Fibroblast of skin of abdomen (primary cell): ENCODE data around the gene PPFIBP2.
"Not testable (repeated sequence)": the region's sequence is repeated elsewhere in the genome, so short reads cannot be mapped to it uniquely, and the experiment has no call there.

ENCODE experiments used
- DNase-seq: peaks from one replicate; pipeline ENCODE4 v3.0.0-alpha.2; 2013

Gene PPFIBP2

DNA sequence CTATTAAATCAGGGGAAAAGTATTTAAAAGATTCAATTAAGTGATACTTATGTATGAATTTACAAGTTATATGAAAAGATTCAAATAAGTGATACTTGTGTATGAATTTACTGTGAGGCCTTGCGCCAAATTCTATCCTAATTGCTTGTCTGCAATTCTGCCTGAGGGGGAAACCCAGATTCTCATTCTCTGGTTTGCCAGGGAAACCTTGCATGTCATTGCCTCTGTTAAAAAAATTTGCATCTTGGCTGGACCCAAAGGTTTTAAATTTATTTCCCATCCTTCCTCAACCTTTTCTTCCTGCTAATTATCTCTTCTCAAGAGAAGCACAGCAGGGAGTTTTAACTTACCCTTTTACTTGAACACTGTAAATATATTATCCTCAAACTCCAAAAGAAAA is 14.7 kb upstream of the PPFIBP2 start:
- DNase-seq, result no peak

DNA sequence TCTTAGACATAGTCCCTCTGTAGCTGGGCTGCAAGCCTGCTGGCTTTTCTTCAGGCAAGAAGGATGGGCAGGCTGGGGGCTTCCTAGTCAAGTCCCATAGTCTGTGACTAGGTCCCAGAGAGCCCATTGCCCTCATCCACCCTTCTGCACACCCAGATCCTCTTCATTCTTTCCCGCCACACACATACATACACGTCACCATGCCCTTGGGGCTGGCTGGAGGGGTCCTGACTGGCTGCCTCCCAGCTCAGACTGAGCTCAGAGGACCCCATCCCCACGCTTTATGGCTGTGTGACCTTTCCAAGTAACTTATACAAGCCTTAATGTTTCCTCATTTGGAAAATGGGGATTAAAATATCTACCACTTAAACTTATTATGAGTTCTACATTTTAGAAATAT is 13.5 kb upstream of the PPFIBP2 start:
- DNase-seq, result no peak

GRCh38 chr11:7501251-7501650 is 12.5 kb upstream of the PPFIBP2 start:
- no peak for DNase-seq

- DNase-seq, result no peak
Observed at GRCh38 chr11:7501894-7502293, 11.9 kb upstream of the PPFIBP2 start.

GRCh38 chr11:7506243-7506642 is 7.6 kb upstream of the PPFIBP2 start:
- no peak for DNase-seq

GRCh38 chr11:7508087-7508486 is 5.7 kb upstream of the PPFIBP2 start:
- DNase-seq, result no peak

GRCh38 chr11:7509966-7510365 is 3.8 kb upstream of the PPFIBP2 start:
- DNase-seq, result no peak

DNA sequence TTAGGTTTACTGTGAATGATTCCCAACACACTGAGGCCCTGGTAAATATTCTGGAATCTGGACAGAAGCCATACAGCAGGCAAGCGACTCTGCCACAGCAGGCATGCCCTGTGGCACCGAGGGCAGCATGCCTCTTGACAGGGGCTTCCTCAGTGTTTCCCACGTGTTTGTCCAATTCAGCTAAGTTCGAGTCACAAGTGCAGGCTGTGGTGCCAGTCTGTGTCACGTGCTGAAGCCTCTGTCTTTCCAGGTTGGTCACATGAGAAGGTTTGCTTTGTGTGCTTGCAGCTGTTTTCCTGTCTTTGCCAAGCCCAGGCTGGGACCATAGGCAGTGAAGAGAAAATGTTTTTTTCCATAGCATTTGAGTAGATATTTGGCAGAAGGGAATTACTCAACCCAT is 2.4 kb upstream of the PPFIBP2 start:
- no peak for DNase-seq

- DNase-seq, result no peak
Observed at GRCh38 chr11:7512525-7513233, 1.1 kb upstream of the PPFIBP2 start.

DNA sequence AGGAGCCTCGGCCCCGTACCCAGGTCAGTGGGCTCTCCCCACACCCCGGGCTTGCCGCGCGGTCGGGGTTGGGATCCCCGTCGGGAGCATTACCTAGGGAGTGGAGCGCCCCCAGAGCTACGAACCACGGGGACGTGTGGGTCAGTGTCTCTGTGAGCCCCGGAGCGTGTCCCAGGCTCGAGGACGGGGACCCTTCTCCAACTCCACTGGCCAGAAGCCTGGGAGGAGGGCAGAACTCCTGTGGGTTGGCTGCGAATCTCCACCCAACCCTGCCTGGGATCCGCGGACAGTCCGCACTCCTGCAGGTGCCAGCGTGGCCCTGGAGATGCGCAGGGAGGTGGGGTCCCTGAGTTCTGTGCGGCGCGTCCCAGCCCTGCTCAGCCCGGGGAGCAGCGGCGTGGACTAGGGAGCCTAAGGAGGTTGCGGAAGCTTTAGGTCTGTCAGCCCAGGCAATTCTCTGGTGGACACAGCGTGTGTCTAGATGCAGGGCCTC is 346 bp downstream of the PPFIBP2 start:
- DNase-seq, result no peak

DNA sequence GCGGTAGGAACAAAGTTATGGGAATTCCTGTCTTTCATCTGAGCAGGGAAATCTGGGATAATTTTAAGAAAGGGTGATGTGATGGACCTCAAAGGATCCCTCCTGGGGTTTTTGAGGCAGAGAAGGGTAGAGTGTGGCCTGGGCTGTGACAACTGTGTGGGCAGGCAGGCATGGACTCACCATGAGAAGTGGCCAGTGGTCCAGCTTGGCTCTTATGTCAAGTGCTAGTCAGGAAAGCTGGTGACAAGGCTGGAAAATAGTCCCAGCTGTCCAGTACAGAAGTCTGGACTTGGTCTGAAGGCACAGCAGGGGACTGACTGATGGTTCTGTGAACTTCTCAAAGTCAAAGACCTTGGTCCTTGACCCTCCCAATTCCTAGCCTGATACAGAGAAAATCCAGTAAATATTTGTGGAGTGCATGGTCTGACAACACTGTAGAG is 1.7 kb downstream of the PPFIBP2 start:
- DNase-seq, result no peak

DNA sequence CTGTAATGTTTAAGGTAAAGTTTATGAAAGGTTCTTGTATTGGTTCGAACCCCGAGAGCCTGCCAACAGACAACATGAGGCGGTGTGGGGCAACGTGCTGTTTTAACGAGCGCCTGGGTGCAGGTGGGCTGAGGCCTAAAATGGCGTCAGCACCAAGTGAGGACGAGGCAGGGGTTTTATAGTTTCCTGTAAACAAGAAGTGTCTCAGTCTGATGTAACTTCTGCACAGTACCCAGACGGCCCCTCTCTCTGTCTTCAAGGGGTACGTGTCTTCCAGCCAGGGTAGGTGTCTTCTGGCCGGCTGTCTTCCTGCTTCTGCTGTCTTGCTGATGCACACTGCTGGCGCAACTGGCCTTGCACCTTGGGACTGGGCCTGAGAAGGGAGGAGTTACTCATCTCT is 2.7 kb downstream of the PPFIBP2 start:
- DNase-seq, result no peak

DNA sequence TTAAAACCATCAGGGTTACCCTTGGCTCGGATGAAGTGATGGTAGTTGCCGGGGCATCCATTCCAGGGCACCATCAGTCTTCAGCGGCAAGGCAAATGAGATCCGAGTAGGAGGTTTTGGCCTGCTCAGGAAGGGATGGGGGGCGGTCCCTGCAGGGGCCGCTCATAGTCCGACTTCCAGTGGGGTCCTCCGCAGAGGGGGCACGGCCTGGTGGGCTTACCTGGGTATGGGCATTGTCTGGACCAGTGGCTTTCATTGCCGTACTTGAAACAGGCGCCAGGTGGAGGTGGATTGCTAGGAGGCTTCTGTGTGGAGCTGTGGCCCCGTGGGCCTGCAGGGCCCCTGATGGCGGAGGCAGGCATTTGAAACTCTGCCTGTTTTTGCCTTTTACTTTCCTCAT is 3.9 kb downstream of the PPFIBP2 start:
- not testable (repeated sequence) for DNase-seq

GRCh38 chr11:7518811-7519562 is 5.2 kb downstream of the PPFIBP2 start:
- no peak for DNase-seq

GRCh38 chr11:7520011-7520942 is 6.5 kb downstream of the PPFIBP2 start:
- DNase-seq, result no peak

DNA sequence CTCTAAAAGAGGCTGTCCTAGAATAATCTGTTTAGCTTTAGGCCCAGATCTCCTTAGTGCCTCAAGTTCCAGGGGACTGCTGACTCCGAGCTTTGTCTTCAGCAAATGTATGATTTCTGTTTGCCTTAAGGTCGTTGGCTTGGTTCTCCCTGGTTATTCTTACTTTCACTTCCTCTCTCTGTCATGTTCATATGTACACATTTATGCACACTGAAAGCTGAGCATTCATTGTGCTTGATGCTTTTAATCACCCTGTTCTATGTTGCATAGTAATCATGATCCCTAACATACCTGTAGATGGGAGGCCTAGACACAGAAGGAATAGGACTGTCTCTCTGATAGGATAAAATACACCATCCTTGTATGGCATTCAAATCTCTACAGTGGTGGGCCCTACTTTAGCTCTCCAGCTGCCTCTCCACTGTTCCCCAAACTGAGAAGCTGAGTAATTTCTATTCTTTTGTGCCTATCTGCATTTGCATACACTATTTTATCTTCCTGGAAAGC is 7.2 kb downstream of the PPFIBP2 start:
- no peak for DNase-seq

GRCh38 chr11:7522121-7522520 is 8.3 kb downstream of the PPFIBP2 start:
- no peak for DNase-seq

DNA sequence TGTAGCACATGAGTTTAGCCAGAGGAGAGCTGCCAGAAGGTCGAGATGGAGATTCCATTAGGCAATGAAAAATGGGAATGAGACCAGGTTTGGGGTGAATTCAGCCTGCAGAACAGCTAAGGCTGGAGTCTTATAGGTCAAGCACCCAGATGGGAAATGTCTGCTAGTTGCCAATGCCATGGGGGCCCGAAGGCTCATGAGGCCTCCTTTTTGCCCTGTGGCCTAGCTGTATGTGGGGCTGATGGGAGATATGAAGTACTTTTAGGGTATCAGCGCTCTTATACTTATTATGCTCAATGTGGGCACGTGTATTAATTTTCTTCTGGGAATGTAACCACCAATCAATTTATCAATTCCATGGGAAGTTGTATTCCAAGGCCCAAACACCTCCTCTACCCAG is 8.7 kb downstream of the PPFIBP2 start:
- no peak for DNase-seq

GRCh38 chr11:7523416-7524210 is 9.8 kb downstream of the PPFIBP2 start:
- no peak for DNase-seq

DNA sequence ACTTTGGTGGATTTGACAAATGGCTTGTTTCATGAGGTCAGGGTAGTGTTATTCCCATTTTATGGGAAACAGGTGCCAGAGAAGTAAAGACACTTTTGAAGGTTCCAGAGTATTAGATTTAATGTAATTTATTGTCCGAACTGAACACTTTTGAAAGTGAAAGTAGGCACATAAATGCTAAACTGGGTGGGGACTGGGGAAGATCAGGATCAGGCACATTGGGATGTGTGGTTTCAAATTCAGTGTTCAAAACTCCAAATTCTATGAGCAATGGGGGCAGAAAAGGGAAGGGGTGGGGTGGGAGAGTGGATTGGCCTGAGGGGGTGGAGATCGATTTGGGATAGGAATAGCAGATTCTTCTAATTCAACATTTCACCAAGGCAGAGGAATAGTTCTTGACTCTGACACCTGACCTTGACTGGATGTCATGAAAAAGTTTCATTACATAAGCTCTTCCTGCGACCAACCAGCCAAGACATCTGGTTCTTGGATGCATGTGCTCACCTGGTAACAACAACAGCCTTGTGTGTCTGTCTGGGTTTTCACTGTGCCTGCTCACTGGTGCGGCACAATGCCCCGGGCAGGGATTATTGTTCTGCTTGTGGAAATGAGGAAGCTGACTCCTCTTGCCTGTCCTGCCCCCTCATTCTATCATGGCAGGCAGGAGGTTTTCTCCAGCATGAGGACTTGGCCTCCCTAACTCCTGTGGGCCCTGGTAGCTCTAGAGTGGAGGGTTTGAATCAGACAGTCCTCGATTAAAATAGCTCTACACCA is 10.8 kb downstream of the PPFIBP2 start:
- DNase-seq, result no peak

DNA sequence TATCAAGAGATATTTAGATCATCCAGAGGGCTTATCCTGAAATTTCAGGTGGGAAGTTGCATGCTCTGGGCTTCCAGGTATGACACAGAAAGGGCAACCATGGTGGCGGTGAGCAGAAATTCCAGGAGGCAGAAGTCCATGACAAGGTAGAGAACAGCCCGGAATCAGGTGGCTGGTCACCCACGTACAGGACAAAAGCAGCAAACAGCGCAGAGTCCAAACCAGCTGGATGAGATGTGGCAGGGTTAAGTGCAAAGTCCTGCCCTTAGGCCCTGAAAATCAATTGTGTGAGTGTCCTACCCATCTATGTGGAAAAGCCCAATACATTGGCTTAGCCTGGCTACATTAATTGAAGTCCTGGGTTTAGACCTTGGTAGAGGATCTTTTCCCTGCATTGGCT is 11.6 kb downstream of the PPFIBP2 start:
- no peak for DNase-seq
